ENCODE measurements around the gene DNAI7.

The DNAI7 gene

DNA sequence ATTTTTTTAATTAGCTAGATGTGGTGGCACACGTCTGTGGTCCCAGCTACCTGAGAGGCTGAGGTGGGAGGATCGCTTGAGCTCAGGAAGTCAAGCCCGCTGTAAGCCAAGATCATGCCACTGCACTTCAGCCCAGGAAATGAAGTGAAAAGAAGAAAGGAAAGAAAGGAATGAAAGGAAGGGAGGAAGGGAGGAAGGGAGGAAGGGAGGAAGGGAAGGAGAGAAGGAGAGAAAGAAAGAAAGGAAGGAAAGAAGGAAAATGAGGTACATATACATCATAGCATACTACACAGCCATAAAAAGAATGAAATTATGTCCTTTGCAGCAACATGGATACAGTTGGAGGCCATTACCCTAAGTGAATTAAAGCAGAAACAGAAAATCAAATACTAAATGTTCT is 12.2 kb downstream of the DNAI7 start:
- DNase-seq: no peak

DNA sequence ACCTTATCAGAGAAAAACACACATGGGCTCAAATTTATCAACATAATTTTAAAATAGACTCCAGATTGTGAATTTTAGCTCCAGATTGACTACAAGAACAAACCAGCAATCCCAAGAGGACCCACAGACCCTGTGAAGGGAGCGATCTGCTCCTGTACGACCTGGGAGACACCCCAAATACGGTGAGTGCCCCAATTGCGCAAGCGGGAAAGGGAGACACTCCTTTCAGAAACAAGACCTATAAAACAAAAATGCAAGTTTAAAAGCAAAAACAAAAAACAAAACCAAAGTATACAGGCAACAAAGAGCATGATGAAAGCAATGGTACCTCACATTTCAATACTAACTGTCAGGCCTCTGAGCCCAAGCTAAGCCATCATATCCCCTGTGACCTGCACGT is 32.1 kb downstream of the DNAI7 start:
- no peak for DNase-seq

DNA sequence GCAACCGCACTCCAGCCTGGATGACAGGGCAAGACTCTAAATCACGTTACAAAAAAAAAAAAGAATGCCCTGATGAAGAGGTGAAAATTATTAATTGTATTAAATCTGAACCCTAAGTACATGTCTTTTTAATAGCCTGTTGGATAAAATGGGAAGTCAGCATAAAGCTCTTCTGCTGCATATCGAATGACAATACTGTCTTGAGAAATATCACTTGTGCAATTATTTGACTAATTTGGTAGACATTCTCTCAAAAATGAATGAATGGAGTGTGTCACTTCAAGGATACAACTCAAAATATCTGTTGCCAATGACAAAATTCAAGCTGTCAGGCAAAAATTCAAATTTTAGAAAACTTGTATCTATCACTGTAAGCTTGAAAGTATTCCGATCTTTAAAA is 38.9 kb downstream of the DNAI7 start:
- no peak for DNase-seq

DNA sequence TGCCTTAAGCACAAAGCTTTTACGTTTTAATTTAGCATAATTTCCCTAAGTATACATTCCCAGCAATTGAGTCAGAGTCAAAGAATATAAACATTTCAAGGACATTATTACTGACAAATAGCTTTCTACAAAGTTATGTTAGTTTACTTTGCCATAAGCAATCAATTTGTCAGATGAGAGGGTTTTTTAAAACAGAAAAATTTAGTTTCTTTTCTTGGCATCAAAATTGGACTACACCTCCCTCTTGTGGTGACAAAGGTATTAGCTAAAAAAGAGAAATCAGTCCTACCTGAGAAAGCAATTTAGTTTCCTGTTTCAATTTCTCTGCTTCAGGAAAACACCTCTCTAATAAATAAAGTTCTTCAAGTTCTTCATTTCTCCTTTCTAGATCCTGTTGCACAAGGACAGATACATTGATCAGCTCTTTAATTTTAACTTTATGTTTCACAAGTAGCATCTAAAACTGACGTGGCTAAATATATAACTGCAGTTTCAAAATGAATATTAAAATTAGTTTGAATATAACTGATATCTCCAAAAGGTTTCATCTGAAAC is 39.9 kb downstream of the DNAI7 start:
- DNase-seq: no peak

DNA sequence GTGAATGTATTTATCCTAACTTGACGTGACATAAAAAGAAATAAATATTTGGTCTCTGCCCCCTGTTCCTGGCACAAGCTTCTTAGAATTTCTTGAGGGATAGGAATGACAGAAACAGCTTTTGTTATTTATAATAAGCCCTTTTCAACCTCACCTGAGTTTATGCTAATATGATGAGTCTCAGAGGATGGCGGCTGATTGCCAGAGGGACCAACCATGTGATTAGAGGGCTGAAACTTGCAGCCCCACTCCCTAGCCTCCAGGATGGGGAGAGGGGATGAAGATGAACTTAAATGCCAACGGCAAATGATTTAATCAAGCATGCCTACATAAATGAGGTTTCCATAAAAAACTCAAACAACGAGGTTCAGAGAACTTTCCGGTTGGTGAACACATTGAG is 42.9 kb downstream of the DNAI7 start:
- DNase-seq: no peak

DNA sequence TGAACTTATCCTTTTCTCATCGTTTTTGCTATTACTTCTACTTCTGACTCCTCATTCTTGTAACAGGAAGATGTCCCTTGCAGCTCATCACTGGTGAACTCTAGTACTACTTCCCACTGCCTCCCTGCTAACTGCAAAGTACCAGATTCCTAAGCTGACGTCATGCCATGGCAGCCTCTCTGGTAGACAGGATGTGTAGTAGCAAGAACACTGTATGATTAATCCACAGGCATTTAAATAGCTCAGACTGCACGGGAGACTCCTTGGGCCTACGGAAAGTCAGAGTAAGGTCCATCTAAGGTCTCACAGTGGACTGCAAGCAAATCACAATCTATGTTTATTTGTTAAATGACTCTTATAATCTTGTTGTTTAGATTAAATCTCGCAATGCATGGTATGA is 43.5 kb downstream of the DNAI7 start:
- peak; percentile 79 for DNase-seq

DNA sequence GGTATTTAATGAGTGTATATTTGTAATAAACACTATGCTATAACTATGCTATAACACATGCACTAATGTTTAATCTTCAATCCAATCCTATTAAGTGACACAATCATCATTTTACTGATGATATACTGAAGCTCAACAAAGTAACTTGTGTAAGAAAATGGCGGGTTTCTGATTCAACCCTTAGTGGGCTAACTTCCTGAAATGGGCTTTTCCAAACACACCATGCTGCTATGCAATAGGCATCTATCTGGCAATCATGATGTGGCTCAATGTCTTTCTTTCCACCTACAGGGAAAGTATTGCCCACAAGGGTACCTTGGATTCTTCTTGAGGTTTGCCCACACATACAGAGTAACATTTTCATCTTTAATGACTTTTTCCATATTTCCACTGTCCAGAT is 48.3 kb downstream of the DNAI7 start:
- no peak for DNase-seq

DNA sequence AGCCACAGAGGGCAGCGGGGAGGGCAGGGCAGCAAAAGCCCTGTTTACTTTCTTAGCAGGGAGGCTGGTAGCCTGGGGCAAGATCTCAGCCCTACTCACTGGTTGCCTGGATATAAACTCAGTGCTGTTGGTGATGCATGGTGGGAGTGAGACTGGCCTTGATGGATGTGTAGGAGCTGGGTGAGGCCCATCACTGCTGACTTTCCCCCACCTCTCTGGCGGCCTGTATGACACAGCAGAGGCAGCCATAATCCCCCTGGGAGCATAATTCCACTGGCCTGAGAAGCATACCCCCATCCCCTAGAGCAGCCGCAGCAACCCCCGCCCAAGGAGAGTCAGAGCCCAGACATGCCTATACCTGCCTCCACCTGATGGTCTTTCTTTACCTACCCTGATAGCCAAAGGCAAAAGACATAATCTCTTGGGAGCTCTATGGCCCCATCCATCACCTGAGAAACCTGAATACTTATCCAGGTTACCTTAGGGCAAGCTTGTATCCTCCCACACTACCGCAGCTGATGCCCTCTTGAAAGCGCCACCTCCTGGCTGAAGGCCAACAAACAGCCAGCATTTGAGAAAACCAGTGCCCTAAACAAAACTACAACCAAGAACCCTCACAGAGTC is 59.3 kb downstream of the DNAI7 start:
- DNase-seq: peak; percentile 83

DNA sequence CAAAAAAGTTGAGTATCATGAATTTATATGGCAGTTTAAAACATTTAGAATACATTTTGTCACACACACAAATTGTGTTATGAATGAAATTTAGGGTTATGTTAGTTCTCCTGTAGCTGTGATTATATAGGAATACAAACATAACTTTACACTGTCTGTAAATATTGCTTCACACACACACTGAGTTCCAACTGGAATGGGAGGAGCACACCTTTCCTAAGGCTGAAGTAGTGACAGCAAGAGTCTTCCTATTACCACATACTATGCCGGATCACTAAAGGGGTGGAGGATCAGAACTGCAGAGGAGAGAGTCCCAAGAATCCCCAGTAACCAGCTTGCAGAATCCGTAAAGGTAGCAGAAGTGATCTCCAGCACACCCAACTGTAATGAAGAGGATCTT is 63.7 kb downstream of the DNAI7 start:
- DNase-seq: no peak

DNA sequence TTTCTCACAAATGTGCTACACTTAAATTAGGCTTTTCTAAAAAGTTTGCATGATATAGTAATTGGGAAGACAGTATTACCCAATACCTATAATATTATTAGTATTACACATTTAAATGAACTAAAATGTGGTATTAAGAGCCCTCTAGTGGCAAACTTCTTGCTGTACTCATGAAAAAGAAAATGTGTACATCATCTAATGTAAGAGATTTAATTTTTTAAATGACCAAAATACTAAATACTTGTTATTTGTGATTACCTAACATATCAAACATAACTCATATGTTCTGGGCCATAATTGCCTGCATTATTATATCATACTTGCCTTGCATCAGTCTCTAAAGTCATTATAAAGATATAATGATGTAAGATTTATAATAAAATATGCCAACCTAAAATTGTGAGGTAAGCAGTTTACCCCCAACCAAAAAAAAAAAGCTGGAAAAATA is 64.2 kb downstream of the DNAI7 start:
- DNase-seq: no peak

DNA sequence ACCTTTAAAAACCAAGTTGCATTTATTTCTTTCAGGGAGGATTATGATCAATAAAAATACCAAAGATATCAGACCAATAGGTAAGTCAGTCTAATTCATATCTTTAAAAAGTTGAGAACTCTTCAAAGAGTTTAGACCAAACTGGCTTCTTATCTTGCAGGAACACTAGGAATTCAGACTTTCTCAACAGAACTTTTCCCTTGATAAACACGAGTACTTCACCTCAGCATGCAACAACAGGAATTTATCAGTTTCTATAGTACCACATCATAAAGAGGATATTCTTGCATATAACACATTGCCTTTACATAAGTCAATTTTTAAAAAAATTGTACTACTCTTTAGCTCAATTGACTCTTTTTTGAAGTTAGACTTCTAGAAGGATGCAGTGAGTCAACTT is 68.2 kb downstream of the DNAI7 start:
- no peak for DNase-seq

DNA sequence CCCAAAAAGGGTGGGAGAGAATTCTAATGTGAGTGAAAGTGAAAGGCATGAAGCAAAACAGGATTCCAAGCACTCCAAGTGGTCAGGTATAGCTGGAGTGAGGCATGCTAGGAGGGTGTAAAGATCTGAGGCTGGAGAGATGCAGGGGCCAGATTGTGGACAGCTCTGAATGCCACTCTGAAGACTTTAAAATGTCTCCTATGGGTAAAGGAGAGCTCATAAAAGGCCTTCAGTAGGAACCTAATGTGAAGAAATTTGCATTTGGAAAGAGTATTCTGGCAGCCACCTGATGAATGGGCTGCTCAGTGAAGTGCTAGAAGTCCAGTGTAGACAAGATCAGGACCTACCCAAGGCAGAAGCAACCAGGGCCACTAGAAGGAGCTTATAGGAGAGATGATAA is 68.9 kb downstream of the DNAI7 start:
- no peak for DNase-seq

DNA sequence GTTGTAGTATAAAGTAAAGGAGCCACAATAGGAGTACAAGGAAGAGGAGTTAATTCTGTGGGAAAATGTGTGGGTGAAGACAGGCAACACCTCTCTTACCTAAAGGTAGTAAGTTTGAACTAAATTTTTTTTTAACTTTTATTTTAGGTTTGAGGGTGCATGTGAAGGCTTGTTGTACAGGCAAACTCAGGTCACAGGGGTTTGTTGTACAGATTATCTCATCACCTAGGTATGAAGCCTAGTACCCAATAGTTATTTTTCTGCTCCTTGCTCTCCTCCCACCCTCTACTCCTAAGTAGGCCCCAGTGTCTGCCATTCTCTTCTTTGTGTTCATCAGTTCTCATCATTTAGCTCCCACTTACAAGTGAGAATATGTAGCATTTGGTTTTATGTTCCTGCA is 70.5 kb downstream of the DNAI7 start:
- no peak for DNase-seq

DNA sequence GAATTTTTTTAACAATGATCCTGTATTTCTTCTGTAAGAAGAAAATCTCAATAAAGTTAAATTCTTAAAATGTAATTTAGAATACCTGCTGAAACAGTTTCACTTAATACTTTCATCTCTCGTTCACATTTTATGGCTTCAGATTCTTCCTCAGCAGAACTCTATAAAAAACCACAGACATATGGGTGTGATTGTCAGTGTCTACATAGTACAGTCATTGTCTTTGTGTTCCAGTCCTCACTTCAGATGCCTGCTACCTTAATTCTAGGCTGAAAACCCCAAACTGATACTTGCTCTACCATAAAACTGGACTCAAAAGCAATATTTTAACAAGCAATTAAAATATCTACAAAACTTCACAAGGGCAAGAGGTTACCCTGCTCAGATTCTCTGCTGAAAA is 71.8 kb downstream of the DNAI7 start:
- no peak for DNase-seq

DNA sequence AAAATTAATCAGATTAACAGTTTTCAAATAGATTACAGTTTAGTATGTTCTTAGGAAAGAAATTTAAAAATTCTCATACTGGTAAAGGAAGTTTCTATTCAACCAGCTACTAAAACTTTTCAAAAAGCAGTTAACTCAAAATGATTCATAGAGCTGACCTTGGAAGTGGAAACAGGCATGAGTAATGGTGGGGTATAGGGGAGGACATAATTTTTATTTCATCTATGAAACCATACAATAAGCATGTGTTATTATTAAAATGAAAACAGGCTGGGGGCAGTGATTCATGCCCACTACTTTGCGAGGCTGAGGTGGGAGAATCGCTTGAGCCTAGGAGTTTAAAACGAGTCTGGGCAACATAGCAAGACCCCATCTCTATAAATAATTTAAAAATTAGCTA is 73.0 kb downstream of the DNAI7 start:
- DNase-seq: no peak

DNA sequence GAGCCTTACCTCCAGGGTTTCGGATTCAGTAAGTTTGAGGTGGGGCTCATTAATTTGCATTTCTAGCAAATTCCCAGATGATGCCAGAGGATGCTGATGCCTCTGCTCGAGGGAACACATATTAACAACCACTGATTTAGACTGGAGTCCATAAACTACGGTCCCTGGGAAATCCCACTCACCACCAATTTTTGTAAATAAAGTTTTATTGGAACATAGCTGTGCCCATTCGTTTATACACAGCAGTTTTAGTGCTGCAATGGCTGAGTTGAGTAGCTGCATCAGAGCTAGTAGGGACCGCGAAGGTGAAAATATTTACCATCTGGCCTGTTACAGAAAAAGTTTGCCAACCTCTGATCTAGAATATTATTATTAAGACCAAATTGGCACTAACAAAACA is 73.8 kb downstream of the DNAI7 start:
- no peak for DNase-seq

DNA sequence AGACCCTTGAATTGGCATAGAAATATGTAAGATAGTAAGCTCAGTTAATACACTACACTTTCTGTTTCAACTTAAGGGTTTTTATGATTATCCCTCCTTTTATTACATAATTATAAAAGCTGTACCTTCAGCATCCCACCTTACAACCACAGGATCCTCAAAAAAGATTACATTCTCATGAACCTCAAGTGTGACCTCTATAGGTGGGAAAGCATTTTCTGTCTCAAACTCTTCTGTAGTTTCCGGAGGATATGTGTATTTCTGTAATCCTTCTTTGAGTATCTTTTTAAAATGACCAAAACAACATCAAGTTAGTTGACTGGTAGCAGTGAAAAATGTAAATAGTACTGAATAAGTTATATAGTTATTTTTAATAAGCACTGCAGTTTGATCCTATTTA is 75.9 kb downstream of the DNAI7 start:
- no peak for DNase-seq

DNA sequence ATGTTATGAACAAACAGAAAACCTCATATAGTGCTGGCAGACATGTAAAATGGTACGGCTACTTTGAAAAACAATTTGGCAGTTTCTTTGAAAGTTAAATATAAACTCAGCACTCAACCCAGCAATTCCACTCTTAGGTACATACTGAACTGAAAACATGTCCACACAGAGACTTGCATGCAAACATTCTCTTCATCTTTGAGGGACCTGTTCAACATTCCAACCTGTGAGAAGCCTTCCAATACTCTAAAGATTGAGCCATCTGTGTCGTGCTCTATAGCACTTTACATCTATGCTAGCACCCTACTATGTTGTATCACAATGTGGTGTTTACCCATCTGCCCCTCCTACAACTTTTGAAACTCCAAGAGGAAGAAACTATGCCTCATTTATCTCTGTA is 79.3 kb downstream of the DNAI7 start:
- no peak for DNase-seq

DNA sequence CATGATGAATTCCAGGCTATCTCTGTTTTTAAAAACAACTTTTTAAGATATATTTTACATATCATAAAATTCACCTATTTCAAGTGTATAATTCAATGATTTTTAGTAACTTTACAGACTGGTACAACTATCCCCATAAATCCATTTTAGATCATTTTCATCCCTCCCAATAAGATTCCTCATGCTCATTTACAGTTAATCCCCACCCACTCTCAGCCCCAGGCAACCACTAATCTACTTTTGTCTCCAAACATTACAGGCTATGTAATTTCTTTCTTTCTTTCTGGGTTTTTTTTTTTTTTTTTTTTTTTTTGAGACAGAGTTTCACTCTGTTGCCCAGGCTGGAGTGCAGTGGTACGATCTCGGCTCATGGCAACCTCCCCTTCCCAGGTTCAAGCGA is 81.3 kb downstream of the DNAI7 start:
- DNase-seq: no peak

DNA sequence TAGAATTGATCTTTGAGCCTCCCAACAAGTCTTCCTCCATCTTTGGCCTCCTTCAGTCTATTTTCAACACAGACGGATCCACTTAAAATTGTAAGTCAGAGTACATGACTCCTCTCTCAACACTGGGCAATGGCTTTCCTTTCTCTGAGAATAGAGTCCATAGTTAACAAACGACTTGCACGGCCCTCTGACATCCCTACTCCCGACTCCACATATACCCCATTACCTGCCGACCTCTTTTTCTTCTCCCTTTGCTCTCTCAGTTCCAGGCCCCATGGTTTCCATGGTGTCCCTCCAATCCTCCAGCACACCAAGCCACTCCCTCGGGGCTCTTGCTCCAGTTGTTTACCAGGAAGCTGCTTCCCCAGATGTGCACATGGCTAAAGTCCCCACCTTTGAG is 84.7 kb downstream of the DNAI7 start:
- DNase-seq: no peak

DNA sequence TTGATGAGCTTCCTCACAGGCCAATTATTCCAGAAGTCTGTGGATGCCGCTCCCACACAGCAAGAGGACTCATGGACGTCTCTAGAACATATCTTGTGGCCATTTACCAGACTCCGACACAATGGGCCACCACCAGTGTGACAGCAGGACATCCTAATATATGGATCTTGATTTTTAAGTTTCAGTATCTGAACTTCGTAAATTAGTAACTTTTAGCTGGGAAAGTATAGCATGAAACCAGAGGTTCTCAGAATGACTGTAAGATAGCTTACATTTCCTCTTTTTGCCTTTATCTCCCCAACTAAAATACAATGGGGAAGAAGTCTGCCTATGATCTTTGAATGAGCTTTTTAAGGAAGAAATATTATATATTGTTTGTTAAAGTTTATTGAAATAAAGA is 87.0 kb downstream of the DNAI7 start:
- no peak for DNase-seq

DNA sequence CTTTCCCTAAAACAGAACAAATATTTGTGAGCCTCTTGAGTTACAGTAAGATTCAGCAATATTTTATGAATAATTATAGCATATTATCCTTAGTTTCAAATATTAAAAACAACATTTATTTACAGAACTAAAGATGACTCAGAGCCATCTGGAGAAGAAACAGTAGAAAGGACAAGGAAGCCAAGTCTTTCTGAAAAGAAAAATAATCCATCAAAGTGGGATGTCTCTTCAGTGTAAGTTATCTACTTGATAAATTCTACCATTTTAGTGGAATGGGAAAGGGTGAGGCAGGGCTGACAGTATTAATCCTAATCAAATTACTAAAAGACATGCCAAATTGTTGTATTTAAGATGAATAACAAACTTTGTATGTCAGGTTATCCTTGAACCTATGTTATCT is 88.1 kb downstream of the DNAI7 start:
- no peak for DNase-seq

DNA sequence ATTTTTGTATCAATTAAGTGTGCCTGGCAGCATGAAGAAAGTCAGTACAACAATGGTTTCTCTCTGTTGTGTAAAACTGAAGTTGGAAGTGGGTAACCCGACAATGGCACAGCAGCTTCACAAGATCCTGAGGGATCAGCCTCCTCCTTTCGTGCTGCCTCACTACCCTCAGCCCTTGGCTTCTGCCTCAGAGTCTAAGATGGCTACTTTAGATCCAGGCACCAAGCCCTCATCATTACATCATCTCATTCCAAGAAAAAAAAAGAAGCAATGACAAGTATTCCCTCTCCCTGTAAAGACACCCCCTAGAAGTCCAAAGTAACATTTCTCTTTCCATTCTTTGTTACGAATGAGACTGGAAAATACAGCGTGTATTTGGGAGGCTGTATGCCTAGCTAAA is 92.6 kb downstream of the DNAI7 start:
- no peak for DNase-seq

DNA sequence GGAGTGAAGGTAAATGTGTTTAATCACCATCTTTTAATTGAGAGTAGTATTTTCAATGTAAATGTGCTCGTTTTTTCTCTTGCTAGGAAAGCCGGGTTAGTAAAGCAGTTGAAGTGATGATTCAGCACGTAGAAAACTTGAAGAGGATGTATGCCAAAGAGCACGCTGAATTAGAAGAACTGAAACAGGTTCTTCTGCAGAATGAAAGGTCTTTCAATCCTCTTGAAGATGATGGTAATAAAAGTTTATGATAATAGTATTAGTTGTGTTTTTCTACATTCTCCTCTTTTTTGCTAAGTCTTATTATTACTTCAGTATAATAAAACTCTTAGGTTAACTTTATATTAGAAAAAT is 93.9 kb downstream of the DNAI7 start:
- no peak for DNase-seq

All from T1000 (cell line).